HepG2 (cell line): Measurements from ENCODE around the gene GADD45GIP1. TPM values are rescaled to one million over a fixed set of nuclear protein-coding genes. Genes with fewer than 3 reads are reported as not detected.

ENCODE experiments used
- GMEB2 ChIP-seq: IDR thresholded peaks from 2 replicates; pipeline ENCODE4 v1.6.1; 2016; ENCODE audit warnings: missing biosample characterization, missing genetic modification reagents, low read depth
- GRHL1 ChIP-seq: sonication (generic); formaldehyde crosslinking; conservative IDR thresholded peaks from 2 replicates; pipeline ENCODE4 v1.8.0; 2022; ENCODE audit warnings: missing genetic modification reagents
- HMGA1 ChIP-seq: sonication (generic); formaldehyde crosslinking; conservative IDR thresholded peaks from 2 replicates; pipeline ENCODE4 v1.4.0; 2020; ENCODE audit warnings: missing genetic modification reagents
- JDP2 ChIP-seq: sonication (generic); formaldehyde crosslinking; IDR thresholded peaks from 2 replicates; pipeline ENCODE4 v1.8.1; 2022; ENCODE audit warnings: missing genetic modification reagents, borderline replicate concordance
- MIXL1 ChIP-seq: IDR thresholded peaks from 2 replicates; pipeline ENCODE4 v1.6.1; 2016
- SIX1 ChIP-seq: sonication (generic); formaldehyde crosslinking; IDR thresholded peaks from 2 replicates; pipeline ENCODE4 v1.4.0; 2020; ENCODE audit warnings: missing genetic modification reagents, borderline replicate concordance
- SMAD9 ChIP-seq: sonication (generic); formaldehyde crosslinking; IDR thresholded peaks from 2 replicates; pipeline ENCODE4 v1.5.1; 2020; ENCODE audit warnings: mild to moderate bottlenecking, missing genetic modification reagents
- SMYD3 ChIP-seq: sonication (generic); formaldehyde crosslinking; IDR thresholded peaks from 2 replicates; pipeline ENCODE4 v1.8.1; 2023; ENCODE audit warnings: mild to moderate bottlenecking, missing genetic modification reagents
- SP1 ChIP-seq, 2 experiments: fragments of 450-650 bp in 1 of 2; sonication (generic) in 1 of 2; formaldehyde crosslinking in 1 of 2; IDR thresholded peaks; 2 replicates each; pipeline versions ENCODE4 v1.4.0 to v1.6.1; 2016 to 2020; ENCODE audit warnings: missing genetic modification reagents in 1 of 2
- SPEN ChIP-seq: sonication (generic); formaldehyde crosslinking; IDR thresholded peaks from 2 replicates; pipeline ENCODE4 v1.5.1; 2020; ENCODE audit warnings: low read depth, mild to moderate bottlenecking, missing genetic modification reagents
- ZBTB7A ChIP-seq: sonication (generic); formaldehyde crosslinking; IDR thresholded peaks from 2 replicates; pipeline ENCODE4 v1.8.0; 2022; ENCODE audit warnings: mild to moderate bottlenecking, missing genetic modification reagents
- ZEB1 ChIP-seq: IDR thresholded peaks from 2 replicates; pipeline ENCODE4 v1.6.1; 2012; ENCODE audit warnings: mild to moderate bottlenecking, low read depth, inconsistent platforms; ENCODE audit not compliant: insufficient replicate concordance
- ZFX ChIP-seq: sonication (generic); formaldehyde crosslinking; IDR thresholded peaks from 2 replicates; pipeline ENCODE4 v1.4.0; 2020; ENCODE audit warnings: mild to moderate bottlenecking, low read depth, missing genetic modification reagents, moderate library complexity
- ZNF124 ChIP-seq: sonication (generic); formaldehyde crosslinking; IDR thresholded peaks from 2 replicates; pipeline ENCODE4 v1.4.0; 2020; ENCODE audit warnings: missing genetic modification reagents
- ZNF235 ChIP-seq: sonication (generic); formaldehyde crosslinking; IDR thresholded peaks from 2 replicates; pipeline ENCODE4 v1.8.1; 2023; ENCODE audit warnings: mild to moderate bottlenecking, missing genetic modification reagents, borderline replicate concordance
- polyA plus RNA-seq, 8 experiments: library from polyadenylated mRNA; depleted of rRNA in 3 of 8; stranded (reverse) in 7 of 8; unstranded in 1 of 8; fragments of >200 nt; fragmentation: Illumina TruSeq in 4 of 8; extraction: Trizol in 4 of 8; gene quantifications; 2 replicates each; pipeline versions ENCODE4 v1.2.1 to v1.2.3, GENCODE V29; 2011 to 2016; ENCODE audit warnings: low read depth in 4 of 8, missing spikeins in 1 of 8, mixed read lengths in 1 of 8; ENCODE audit not compliant: insufficient read depth in 1 of 8
- total RNA-seq, 5 experiments: library from RNA; depleted of rRNA; stranded (reverse); fragments of >200 nt; fragmentation: Illumina TruSeq; extraction: Trizol; gene quantifications; 2 replicates each; pipeline ENCODE4 v1.2.3, GENCODE V29; 2016; ENCODE audit warnings: low read depth in 1 of 5
- TF ChIP-seq, protein P1 (sequence below): sonication (generic); formaldehyde crosslinking; IDR thresholded peaks from 2 replicates; pipeline ENCODE4 v1.4.0; 2020; ENCODE audit warnings: missing genetic modification reagents, mild to moderate bottlenecking, borderline replicate concordance
- TF ChIP-seq, protein P2 (sequence below): sonication (generic); formaldehyde crosslinking; IDR thresholded peaks from 2 replicates; pipeline ENCODE4 v1.5.0; 2020; ENCODE audit warnings: mild to moderate bottlenecking, missing genetic modification reagents
- TF ChIP-seq, protein P3 (sequence below): sonication (generic); formaldehyde crosslinking; conservative IDR thresholded peaks from 2 replicates; pipeline ENCODE4 v1.8.0; 2022; ENCODE audit warnings: low read depth, missing genetic modification reagents

The GADD45GIP1 gene
- total and polyA plus RNA-seq, 2 of the 13 experiments (the other 11 are each of a cell fraction or from before 2014, with no cell fraction given) = 24.6 to 30.7 TPM

GRCh38 chr19:12994701-12995595 is 37.9 kb upstream of the GADD45GIP1 start, which contains the start of gene NFIX (continued):
- no peak for TF ChIP-seq SMYD3 (CRISPR knock-in tag)
- no peak for TF ChIP-seq JDP2
- TF ChIP-seq ZEB1 = no peak
- TF ChIP-seq SP1 (IDR thresholded peaks at IDR 0.05) = no peak
- no peak for TF ChIP-seq SP1 (CRISPR knock-in tag; IDR thresholded peaks at IDR 0.05)
- no peak for TF ChIP-seq ZNF235 (CRISPR knock-in tag)
- TF ChIP-seq MIXL1 (CRISPR knock-in tag) = no peak
- TF ChIP-seq, protein P1, sequence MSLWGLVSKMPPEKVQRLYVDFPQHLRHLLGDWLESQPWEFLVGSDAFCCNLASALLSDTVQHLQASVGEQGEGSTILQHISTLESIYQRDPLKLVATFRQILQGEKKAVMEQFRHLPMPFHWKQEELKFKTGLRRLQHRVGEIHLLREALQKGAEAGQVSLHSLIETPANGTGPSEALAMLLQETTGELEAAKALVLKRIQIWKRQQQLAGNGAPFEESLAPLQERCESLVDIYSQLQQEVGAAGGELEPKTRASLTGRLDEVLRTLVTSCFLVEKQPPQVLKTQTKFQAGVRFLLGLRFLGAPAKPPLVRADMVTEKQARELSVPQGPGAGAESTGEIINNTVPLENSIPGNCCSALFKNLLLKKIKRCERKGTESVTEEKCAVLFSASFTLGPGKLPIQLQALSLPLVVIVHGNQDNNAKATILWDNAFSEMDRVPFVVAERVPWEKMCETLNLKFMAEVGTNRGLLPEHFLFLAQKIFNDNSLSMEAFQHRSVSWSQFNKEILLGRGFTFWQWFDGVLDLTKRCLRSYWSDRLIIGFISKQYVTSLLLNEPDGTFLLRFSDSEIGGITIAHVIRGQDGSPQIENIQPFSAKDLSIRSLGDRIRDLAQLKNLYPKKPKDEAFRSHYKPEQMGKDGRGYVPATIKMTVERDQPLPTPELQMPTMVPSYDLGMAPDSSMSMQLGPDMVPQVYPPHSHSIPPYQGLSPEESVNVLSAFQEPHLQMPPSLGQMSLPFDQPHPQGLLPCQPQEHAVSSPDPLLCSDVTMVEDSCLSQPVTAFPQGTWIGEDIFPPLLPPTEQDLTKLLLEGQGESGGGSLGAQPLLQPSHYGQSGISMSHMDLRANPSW (CRISPR knock-in tag) = no peak
- no peak for TF ChIP-seq HMGA1
- TF ChIP-seq GMEB2 = no peak
- TF ChIP-seq ZBTB7A (CRISPR knock-in tag) = 0 out of 2 replicates have a peak, but pooled peaks have one; percentile 40
- TF ChIP-seq ZFX (CRISPR knock-in tag) = 0 out of 2 replicates have a peak, but pooled peaks have one; percentile 22
- no peak for TF ChIP-seq ZNF124 (CRISPR knock-in tag)
- TF ChIP-seq GRHL1 (CRISPR knock-in tag) = no peak
- 0 out of 2 replicates have a peak, but pooled peaks have one; percentile 38 for TF ChIP-seq SPEN (CRISPR knock-in tag)
- TF ChIP-seq, protein P2, sequence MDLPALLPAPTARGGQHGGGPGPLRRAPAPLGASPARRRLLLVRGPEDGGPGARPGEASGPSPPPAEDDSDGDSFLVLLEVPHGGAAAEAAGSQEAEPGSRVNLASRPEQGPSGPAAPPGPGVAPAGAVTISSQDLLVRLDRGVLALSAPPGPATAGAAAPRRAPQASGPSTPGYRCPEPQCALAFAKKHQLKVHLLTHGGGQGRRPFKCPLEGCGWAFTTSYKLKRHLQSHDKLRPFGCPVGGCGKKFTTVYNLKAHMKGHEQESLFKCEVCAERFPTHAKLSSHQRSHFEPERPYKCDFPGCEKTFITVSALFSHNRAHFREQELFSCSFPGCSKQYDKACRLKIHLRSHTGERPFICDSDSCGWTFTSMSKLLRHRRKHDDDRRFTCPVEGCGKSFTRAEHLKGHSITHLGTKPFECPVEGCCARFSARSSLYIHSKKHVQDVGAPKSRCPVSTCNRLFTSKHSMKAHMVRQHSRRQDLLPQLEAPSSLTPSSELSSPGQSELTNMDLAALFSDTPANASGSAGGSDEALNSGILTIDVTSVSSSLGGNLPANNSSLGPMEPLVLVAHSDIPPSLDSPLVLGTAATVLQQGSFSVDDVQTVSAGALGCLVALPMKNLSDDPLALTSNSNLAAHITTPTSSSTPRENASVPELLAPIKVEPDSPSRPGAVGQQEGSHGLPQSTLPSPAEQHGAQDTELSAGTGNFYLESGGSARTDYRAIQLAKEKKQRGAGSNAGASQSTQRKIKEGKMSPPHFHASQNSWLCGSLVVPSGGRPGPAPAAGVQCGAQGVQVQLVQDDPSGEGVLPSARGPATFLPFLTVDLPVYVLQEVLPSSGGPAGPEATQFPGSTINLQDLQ (CRISPR knock-in tag) = no peak
- TF ChIP-seq SMAD9 (CRISPR knock-in tag) = no peak
- no peak for TF ChIP-seq SIX1 (CRISPR knock-in tag)
- TF ChIP-seq, protein P3, sequence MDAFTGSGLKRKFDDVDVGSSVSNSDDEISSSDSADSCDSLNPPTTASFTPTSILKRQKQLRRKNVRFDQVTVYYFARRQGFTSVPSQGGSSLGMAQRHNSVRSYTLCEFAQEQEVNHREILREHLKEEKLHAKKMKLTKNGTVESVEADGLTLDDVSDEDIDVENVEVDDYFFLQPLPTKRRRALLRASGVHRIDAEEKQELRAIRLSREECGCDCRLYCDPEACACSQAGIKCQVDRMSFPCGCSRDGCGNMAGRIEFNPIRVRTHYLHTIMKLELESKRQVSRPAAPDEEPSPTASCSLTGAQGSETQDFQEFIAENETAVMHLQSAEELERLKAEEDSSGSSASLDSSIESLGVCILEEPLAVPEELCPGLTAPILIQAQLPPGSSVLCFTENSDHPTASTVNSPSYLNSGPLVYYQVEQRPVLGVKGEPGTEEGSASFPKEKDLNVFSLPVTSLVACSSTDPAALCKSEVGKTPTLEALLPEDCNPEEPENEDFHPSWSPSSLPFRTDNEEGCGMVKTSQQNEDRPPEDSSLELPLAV = no peak
